Activated CD8-positive, alpha-beta T cell treated with anti-CD3 and anti-CD28 coated beads for 36 hours (primary cell): ENCODE results near the gene MTMR10. TPM values are rescaled to one million over a fixed set of nuclear protein-coding genes. Genes with fewer than 3 reads are reported as not detected.

Experiments
- ATAC-seq: fragments of 200-7000 bp; cut with Tn5 transposase; one replicate; pipeline ENCODE4 v1.10.0; 2021; ENCODE audit warnings: mild to moderate bottlenecking, moderate library complexity
- CTCF ChIA-PET: fragments of 350-600 bp; sonication (Branson Sonifier 250); formaldehyde crosslinking; loops from one replicate; lab custom pipeline; 2021; ENCODE audit warnings: antibody characterized with exemption; lab: Charles Lee
- POLR2A ChIA-PET: fragments of 350-600 bp; sonication (Branson Sonifier 250); formaldehyde crosslinking; loops from one replicate; lab custom pipeline; 2021; ENCODE audit warnings: antibody characterized with exemption; lab: Charles Lee
- DNase-seq: peaks from one replicate; pipeline ENCODE4 v3.0.0-alpha.2; 2020
- H3K27ac Mint-ChIP-seq: one replicate; pipeline ENCODE4 v1.8.0; 2021; ENCODE audit warnings: mild to moderate bottlenecking, mixed read lengths
- H3K27me3 Mint-ChIP-seq: one replicate; pipeline ENCODE4 v1.8.0; 2021; ENCODE audit warnings: mixed read lengths
- H3K36me3 Mint-ChIP-seq: one replicate; pipeline ENCODE4 v1.8.0; 2021; ENCODE audit warnings: low read depth, mixed read lengths
- H3K4me1 Mint-ChIP-seq: one replicate; pipeline ENCODE4 v1.8.0; 2021; ENCODE audit warnings: low read depth, mixed read lengths
- H3K4me3 Mint-ChIP-seq: one replicate; pipeline ENCODE4 v1.8.0; 2021; ENCODE audit warnings: mild to moderate bottlenecking, moderate library complexity, mixed read lengths
- H3K9me3 Mint-ChIP-seq: one replicate; pipeline ENCODE4 v1.8.0; 2021; ENCODE audit warnings: mixed read lengths
- CTCF ChIP-seq: fragments of 200-600 bp; IDR thresholded peaks from one replicate; pipeline ENCODE4 v1.8.0; 2022; ENCODE audit warnings: antibody characterized with exemption, mild to moderate bottlenecking
- intact Hi-C: fragments of 100-400 bp; cut with micrococcal nuclease; formaldehyde crosslinking; loops from one replicate; pipeline ENCODE4 v1.10.0; 2022
- total RNA-seq, 2 experiments: library from RNA; stranded (reverse); gene quantifications; one replicate each; pipeline ENCODE4 v1.2.3, GENCODE V29; 2021

The MTMR10 gene
- total RNA-seq, 2 experiments from 2014 or later: 11.3 to 13.2 TPM

GRCh38 chr15:30956216-30957124 lies 35.0 kb downstream of the MTMR10 start:
- ChIA-PET CTCF (no interaction called here), POLR2A (no interaction called here)
- intact Hi-C loops: no loop called here
- Mint-ChIP-seq H3K4me1 (peaks cover 2% of the 10 kb centered on the region), H3K36me3 (peaks cover 46% of the 10 kb centered on the region), H3K9me3 (no peaks in the 10 kb centered on the region), H3K27ac (no peak overlapping the region), H3K4me3 (no peak overlapping the region), H3K27me3 (no peaks in the 10 kb centered on the region)
- no peak for TF ChIP-seq CTCF
- DNase-seq (no peak), ATAC-seq (no peak)

- no peak for DNase-seq
- Mint-ChIP-seq H3K9me3 (no peaks in the 10 kb centered on the region), H3K27me3 (no peaks in the 10 kb centered on the region), H3K4me1 (peaks cover 2% of the 10 kb centered on the region), H3K27ac (no peak overlapping the region), H3K4me3 (no peak overlapping the region), H3K36me3 (peaks cover 54% of the 10 kb centered on the region)
- intact Hi-C loops: no loop called here
- ChIA-PET POLR2A (no interaction called here), CTCF (no interaction called here)
- no peak for ATAC-seq
- no peak for TF ChIP-seq CTCF
Observed at GRCh38 chr15:30954674-30955073, 36.8 kb downstream of the MTMR10 start.

GRCh38 chr15:30953731-30954378 lies 37.6 kb downstream of the MTMR10 start:
- intact Hi-C loops: no loop called here

GRCh38 chr15:30953183-30953582 lies 38.2 kb downstream of the MTMR10 start:
- POLR2A ChIA-PET: no interaction called here
- H3K27ac Mint-ChIP-seq: no peak overlapping the region
- H3K4me1 Mint-ChIP-seq: peaks cover 2% of the 10 kb centered on the region
- H3K36me3 Mint-ChIP-seq: peaks cover 59% of the 10 kb centered on the region
- H3K4me3 Mint-ChIP-seq: no peak overlapping the region
- intact Hi-C loops: no loop called here
- H3K27me3 Mint-ChIP-seq: no peaks in the 10 kb centered on the region
- TF ChIP-seq CTCF: no peak
- CTCF ChIA-PET: interaction anchor here (1.5 to 2.1 kb wide), 2 partner anchors 9 to 176 kb away, joined by 4 to 6 read pairs; no protein-coding TSS in a partner anchor
- ATAC-seq: no peak
- no peak for DNase-seq
- no peaks in the 10 kb centered on the region for H3K9me3 Mint-ChIP-seq

More at GRCh38 chr15:30953731-30954378, 37.6 kb downstream of the MTMR10 start:
- H3K27ac Mint-ChIP-seq: peak overlapping the region; percentile 21
- ChIA-PET CTCF (interaction anchor here (2.1 kb wide), 1 partner anchor 8 kb away, joined by 6 read pairs; no protein-coding TSS in a partner anchor), POLR2A (no interaction called here)
- H3K4me3 Mint-ChIP-seq: no peak overlapping the region
- peak; percentile 33 for DNase-seq
- H3K9me3 Mint-ChIP-seq: no peaks in the 10 kb centered on the region
- peaks cover 59% of the 10 kb centered on the region for H3K36me3 Mint-ChIP-seq
- ATAC-seq: peak; percentile 73
- H3K27me3 Mint-ChIP-seq: no peaks in the 10 kb centered on the region
- peaks cover 2% of the 10 kb centered on the region for H3K4me1 Mint-ChIP-seq
- no peak for TF ChIP-seq CTCF
